Testis (tissue), 2 donors: ENCODE measurements around the gene LRRN4CL.

Source experiments
- POLR2A ChIP-seq: fragments of 450-650 bp; IDR thresholded peaks from one replicate; pipeline ENCODE4 v1.6.1; 2017; ENCODE audit warnings: antibody characterized with exemption, mild to moderate bottlenecking, moderate library complexity
- TF ChIP-seq, protein P1 (sequence below), 3 experiments: fragments of 450-650 bp in 2 of 3; fragments of 200-600 bp in 1 of 3; sonication (generic) in 1 of 3; IDR thresholded peaks; one replicate each; pipeline ENCODE4 v1.5.1; 2016 to 2019; ENCODE audit warnings: antibody characterized with exemption in 3 of 3, mild to moderate bottlenecking in 2 of 3, moderate library complexity in 1 of 3

DNA sequence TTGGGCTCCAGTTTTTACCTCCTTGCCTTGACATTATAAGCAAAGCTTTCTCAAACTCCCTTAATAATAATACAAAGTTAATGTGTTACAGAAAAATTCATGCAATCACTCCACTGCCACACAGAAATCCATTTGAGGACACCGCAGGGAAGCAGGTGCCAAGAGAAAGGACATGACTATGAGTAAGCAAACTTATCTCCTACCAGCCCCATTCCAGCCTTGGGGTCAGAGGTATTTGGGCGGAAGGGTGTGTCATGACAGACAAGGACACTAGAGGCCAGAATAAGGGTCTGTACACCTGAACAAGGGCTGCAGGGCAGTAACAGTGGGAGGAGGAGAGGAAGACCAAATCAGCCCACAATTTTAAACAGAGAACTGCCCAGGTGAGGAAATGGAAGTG lies 24.0 kb upstream of the LRRN4CL start:
- TF ChIP-seq, protein P1, sequence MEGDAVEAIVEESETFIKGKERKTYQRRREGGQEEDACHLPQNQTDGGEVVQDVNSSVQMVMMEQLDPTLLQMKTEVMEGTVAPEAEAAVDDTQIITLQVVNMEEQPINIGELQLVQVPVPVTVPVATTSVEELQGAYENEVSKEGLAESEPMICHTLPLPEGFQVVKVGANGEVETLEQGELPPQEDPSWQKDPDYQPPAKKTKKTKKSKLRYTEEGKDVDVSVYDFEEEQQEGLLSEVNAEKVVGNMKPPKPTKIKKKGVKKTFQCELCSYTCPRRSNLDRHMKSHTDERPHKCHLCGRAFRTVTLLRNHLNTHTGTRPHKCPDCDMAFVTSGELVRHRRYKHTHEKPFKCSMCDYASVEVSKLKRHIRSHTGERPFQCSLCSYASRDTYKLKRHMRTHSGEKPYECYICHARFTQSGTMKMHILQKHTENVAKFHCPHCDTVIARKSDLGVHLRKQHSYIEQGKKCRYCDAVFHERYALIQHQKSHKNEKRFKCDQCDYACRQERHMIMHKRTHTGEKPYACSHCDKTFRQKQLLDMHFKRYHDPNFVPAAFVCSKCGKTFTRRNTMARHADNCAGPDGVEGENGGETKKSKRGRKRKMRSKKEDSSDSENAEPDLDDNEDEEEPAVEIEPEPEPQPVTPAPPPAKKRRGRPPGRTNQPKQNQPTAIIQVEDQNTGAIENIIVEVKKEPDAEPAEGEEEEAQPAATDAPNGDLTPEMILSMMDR (IDR thresholded peaks at IDR 0.05) = no peak
- TF ChIP-seq POLR2A = no peak
